GM21786 (cell line): ENCODE measurements around the gene PDE3A.

Experiments
- ATAC-seq: cut with Tn5 transposase; IDR thresholded peaks from one replicate; pipeline ENCODE4 v1.9.1; 2021; ENCODE audit not compliant: unreplicated experiment

Gene PDE3A

DNA sequence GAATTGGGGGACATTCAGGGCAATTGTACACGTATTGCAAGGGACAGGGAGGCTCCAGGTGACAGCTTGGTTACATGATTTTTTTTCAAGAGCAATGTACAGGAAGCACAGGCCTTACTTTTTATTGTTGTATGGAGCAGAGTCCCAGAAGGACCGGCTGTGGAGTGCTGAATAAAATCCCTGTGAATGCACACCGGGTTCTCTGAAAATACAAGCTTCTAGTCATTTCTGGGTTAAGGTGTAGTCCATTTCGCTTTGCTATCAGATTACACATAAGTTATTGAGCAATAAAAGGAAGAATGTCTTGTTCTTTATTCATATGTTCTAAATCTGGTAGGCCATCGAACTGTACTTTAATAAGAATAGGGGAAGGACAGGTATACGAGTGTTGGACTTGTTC, 52.2 kb downstream of the PDE3A start:
- ATAC-seq: no peak

DNA sequence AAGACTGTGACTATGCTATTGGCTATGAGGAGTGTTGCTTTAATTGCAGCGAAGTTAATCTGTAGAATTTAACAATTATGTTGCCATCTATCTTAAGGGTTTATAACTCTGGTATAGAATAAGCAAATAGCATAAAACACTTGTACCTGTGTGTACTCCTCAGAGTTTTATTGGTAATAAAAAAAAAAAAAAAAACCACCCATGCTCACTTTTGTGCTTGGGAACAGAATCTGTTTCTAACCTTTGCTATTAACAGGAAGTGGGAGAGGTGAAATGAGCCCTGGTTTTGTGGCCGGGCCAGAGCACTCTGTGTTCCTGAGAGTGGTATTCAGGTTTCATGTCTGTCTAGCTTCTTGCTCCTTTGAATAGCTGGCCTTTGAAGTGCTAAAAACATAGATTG, 53.1 kb downstream of the PDE3A start:
- ATAC-seq: no peak

DNA sequence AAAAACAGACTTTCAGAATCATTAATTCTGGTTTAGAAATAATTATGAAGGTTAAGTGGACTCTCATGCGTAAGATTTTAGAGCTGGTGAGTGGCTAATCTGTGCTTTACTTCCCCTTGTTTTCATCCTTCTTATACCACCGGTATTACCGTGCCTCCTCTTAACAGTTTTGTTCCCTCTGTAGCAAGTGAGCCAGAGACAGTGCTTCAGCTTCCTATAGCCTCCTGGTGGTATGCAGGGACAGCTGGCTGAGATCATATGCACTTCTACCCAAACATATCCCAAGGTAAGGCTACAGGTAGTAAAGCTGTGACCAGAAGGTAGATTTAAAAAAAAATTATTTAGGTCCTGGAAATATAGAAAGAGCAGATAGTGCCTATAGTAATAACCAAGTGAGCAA, 55.2 kb downstream of the PDE3A start:
- ATAC-seq: no peak

DNA sequence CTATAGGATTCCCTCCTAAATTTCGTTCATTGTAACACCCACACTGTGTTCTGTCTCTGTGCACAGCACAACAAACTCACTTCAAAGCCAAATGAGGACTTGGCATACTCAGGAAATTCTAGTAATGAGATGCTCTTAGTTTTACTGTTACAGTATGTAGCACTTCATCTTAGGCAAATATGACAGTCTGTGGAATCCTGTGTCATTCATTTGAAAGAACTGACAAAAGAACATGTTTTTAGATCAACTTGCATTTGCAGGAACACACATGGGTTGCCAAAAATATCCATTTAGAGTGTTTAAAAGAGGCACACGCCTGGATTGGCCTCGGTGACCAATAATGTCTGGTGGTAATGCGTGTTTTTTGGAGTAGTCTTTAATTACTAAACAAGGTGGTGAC, 56.5 kb downstream of the PDE3A start:
- no peak for ATAC-seq

DNA sequence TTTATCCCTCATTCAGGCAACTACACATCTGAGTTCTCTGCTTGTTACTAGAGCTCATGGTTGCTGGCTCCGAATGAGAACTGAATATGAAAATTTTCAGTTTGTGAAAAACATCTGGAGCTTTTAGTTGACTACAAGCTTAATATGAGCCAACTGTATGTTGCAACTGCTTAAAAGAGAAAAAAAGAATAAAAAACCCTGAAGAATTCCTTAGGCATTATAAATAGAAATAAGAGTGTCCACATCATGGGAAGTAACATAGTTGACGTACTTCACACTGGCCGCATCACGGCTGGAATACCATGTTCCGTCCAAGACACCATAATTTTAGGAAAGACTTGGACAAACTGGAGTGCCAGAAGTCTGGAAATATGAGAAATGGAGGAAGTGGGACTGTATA, 57.9 kb downstream of the PDE3A start:
- no peak for ATAC-seq

DNA sequence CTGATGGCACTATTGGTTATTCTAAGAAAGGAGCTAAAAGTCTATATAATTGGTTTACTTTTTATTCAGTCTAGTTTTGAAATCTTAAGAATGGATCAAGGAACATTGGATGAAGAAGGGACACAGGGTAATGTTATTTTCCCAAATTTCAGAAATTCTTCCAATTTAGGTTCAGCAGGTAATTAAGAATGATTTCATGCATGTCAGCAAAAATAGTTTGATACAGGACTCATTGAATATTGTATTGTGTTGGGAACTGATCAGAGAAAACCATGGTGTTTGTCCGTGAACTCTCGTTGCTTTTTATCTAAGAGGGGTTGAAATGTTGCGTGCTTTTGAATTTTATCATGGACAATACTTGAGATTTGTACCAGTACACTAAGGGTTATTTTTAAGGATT, 58.6 kb downstream of the PDE3A start:
- no peak for ATAC-seq

DNA sequence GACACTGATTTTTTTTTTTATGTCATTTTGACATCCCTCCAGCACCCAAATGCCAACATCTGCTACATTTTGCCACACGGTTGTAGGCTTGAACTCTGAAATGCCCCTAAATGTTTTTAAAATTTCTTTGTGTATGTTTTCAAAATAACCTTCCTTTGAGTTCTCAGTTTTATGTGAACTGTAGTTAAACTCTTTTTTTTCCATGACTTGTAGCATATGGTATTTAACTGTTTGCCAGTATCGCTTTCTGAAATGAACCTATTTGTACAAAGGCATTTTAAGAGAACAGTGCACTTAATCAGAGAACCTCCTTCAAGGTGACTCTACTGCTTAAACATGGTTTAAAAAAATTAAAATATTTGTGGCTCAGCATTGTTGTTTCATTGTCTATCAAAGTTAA, 61.5 kb downstream of the PDE3A start:
- ATAC-seq: no peak

DNA sequence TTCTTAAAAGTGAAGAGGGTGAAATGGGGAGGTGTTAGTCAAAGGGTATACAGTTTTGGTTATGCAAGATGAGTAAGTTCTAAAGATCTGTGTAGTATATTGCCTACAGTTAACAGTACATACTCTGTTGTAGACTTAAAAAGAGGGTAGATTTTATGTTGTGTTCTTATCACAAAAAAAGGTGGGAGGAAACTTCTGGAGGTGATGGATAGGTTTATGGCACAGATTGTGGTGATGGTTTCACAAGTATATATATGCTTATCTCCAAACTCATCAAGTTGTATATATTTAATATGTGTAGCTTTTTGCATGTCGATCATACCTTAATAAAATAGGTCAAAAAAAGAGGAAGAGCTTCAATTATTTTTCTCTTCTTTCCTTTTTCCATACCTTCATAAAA, 64.0 kb downstream of the PDE3A start:
- ATAC-seq: no peak

DNA sequence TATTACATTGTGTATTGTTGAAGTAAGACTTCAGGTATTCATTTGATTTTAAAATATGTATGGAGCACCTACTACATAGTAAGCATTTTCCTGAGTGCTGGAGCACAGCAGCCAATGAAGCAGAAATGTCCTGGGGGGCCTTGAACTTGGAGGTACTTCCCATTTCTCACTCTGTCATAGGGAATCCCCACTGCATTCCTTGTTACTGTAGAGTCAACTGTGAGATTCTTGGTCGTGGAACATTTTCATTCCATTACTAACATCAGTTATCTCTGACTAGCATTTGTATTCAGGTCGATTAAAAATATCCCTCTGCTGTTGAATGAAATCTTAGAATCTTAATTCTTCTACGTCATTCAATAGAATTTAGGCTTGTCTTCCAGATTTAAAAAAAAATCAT, 66.7 kb downstream of the PDE3A start:
- ATAC-seq: no peak

DNA sequence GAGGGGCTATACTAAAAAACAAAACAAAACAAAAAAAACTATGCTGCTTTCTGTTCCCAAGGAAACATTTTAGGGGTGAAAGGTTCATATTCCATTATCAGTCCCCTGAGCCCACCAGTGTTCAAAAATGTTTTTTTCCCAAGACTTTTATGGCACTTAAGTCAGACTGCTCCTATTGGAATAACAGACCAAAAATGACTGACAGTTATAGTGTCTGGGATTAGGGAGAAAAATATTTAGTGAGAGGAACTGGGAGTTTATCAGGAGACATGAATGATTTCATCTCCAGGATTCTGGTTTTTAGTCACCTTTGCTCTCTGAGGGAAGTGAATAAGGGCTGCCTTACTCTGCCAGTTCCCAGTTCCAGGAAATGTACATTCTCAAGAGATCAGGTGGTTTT, 68.0 kb downstream of the PDE3A start:
- no peak for ATAC-seq

DNA sequence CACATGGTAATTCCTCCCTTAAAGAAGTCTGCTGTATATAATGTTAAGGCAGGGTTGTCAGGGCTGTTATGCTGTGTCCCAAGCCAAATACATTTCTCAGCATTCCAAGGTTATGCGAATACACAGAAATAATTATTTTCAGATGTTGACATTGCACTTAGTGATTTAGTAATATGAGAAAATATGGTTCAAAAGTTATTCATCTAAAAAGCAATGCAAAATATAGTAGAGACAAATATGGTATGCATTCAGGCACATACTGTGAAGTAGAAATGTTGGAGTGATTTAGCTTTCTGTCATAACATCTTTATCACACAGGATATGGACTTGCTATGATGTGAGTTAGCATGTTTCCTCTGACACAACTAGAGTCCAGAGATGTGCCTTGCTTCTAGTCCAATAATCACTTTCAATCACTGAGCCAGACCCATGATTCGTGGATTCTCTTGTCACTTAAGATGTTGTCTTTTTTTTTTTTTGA, 70.0 kb downstream of the PDE3A start:
- no peak for ATAC-seq

DNA sequence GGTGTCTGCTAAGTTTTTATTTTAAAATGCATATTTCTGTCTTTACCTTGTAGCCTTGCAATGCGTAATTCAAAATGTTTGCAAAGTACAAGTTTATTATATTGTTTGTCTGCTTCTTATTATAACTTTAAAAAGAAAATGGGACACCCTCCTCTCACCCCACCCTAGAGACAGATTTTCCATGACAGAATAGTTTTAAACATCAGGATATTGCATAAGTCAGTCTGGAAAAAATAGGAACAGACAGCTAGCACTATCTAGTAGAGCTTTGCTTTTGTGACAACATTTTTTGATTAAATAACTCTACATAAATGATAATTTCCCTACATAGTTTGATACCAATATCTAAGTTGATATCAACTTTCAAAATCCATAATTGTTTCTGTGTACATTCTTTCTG, 71.3 kb downstream of the PDE3A start:
- no peak for ATAC-seq

DNA sequence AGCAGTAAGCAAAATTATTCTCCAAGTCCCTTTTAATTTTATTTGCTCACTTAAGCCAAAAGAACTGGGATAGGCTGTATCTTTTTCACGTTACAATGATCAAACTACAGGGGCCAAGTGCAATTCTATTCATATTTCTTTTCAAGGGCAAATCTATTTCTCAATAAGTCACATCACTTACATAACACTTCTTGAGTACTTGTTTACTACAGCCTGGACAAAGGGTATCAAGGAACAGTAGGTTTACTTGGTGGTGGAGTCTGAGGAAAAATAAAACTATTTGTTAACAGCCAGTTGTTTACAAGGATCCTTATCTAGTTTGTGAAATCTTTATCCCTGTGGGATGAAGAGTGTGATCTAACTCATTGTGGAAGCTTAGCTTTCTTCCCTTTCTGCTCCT, 72.1 kb downstream of the PDE3A start:
- ATAC-seq: no peak

DNA sequence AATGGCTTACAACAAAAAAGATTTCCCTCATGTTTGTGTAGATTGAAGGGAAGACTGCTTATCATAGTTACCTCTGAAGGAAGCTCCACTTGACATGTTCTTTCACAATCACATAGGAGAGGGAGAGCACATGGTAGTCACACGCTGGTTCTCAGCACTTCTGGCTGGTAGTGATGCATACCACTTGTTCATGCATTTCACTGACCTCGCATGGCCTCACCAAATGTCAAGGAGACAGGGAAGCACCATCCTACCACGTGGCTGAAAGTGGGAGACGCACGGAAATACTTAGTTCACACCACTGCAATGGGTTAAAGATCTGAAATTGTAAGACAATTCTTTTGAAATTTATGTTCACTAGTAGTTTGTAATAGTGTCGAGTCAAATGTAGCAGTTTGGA, 74.0 kb downstream of the PDE3A start:
- no peak for ATAC-seq

DNA sequence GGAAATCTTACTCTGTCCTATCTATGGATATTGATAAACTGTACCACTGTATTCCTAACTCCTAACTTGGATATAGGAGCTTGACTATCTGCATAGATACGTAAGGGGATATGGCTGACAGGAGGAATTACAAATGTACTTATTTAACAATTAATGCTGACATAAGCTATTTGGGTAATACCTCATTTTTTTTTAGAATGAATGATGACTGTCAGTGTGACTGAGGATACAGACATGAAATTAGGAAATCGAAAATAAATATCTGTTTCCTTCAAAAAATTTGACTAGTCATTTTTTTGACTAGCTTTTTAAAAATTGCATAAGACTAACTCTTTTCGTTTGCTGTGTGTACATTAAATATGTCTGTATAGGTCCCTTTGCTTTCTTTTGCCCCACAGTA, 74.9 kb downstream of the PDE3A start:
- ATAC-seq: no peak

DNA sequence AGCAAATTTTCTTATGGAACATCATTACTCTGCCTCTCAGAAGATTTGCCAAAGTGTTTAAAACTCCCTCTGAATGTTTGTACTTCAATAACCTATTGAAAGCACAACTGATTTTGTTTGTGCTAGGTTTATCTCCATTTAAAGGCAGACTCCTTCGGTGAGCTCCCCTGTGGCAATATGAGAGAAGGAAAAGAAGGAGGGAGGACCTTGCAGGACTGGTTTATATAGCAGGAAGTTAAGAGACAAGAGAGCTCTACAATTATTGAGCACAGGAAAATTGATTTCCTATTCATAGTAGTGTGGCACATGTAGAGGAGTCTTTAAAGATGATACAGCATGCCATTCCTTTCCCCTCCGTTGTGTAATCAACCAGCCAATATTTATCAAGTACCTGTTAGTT, 75.5 kb downstream of the PDE3A start:
- ATAC-seq: no peak

DNA sequence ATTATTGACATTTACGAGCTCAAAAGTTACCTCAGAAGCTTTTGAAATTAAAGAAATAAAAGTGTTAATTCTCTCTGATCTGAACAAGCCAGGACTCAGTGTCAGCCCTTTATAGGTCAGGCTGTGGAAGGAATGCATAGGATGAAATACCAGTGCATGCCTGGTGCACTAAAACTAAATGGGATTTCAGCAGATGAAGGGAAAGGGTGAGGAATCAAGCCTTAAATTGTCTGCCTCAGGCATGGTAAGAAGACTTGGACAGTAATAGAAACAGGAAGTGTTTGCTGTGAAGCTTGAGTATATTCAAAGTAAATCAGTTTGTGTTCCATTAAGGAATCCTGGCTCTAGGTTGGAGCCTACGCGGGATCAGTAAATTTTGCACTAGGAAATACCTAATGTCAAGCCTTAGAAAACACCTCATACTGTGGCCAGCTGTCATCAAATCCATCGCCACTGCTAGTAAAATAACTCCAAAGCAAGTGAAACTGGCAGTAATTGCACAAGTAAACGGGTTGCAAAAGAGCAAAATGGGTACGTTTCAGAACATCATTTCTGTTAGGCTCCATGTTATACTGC, 76.3 kb downstream of the PDE3A start:
- no peak for ATAC-seq

DNA sequence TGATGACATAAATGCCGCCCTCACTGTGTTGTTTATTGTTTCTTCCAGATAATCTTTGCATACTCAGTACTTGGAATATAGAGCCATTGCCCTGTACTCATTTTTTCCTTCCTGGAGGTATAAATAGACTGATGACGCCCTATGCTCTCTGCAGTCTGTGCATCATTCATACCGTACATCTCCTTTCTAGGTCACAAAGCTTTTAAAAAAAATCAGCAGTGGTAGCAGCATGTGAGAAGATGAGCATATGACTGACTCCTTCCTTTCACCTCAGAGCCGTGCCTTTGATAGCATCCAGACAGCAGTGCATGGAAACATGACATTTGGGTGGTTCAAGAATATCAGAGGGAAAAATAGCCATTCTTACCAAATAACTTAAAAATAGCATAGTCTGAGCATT, 77.3 kb downstream of the PDE3A start:
- no peak for ATAC-seq

DNA sequence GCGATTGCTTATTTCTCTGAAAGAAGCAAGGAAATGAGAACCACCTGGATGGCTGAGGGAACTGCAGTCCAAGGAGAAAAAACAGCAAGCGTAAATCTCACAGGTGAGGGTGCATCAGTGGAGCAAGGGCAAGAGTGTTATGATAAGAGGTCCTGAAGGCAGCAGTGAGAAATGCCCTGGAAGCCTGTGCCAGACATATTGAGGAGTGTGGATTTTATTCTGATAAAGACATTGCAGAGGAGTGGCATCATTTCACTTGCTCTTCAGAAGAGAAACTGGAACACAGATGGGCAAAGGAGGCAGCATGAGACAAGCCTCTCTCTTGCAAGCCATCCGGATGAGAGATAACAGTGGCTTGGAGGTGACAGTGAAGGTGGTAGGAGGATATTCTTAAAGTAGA, 78.5 kb downstream of the PDE3A start:
- no peak for ATAC-seq

DNA sequence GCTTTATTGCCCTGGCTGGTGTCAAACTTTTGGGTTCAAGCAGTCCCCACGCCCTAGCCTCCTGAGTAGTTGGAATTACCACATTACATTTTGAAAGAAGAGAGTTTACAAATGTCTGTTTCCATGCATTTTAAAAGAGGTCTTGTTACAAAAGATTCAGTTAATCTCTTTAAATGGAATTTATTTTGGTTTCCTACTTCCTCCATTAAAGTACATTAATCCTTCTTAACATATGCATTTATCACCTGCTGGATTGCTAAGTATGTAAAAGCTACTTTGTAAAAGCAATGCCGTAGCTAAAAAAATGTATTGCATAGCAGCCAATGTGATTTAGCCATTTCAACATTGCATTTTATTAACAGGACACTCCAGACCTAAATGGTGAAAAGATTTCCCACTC, 80.4 kb downstream of the PDE3A start:
- no peak for ATAC-seq

DNA sequence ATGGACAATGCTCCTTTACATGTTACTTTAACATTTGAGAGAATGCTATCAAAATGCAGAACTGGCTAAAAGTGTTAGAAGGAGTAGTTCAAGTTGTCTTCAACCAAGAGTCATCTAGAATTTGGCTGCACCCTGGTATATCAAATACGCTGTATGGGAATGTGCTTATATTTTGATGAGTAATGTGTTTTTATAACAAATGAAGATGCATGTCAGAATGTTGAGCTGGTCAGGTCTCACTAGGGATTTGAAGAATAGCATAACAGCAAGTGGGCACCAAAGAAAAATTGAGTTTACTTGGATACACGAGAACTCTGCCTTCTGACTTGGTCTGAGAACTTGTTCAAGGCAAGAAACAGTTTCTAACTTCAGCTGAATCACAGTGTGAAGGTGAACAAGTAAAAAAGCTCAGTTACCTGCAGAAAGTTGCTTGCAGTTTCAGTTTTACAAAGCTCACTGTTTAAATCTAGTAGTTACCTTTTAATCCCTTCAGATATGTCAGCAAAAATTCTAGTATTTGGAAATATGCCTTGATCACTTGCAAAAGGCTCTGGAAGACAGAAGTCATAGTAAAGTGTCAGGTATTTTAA, 82.3 kb downstream of the PDE3A start:
- no peak for ATAC-seq

DNA sequence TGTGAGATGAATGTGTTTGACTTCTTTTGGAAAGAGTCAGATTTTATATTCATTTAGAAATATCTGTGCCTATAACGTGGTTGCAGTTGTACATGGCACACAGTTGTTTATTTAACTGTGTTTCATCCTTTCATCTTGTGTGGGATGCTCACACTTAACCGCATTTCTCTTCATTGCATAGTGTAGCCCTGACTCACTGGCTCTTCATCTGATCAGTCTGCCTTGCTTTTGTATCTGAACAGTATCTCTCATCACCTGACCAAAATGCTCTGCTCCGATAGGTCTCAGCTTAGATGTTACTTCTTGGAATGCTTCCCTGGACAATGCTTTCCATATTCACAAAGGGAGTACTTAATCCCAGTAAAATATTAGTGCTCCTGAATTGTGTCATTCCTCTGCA, 83.4 kb downstream of the PDE3A start:
- no peak for ATAC-seq

DNA sequence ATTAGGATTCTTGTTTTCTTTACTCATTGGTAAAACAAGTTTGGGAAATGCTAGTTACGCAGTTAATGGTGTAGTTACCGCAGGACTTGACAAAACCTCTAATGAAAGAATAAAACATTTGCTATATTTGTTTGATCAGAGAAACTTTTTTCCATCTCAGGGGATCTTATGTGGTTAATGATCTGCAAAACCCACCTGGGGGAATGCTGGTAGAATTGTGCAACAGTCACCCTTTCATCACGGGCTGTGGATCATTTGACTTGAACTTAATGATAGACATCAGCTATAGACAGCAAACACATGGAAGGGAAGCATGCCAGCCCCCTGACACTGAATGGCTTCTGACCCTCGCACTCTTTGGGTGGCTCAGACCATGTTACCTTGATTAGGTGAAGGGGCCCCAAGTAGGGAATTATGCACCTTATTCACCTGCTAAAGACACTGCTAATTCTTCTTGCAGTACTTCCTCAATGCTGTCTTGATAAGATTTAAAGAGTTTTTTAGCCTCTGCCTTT, 84.2 kb downstream of the PDE3A start:
- no peak for ATAC-seq
